Endodermal cell (in vitro differentiated cells): ENCODE results near the gene ASIC4. TPM values are rescaled to one million over a fixed set of nuclear protein-coding genes. Genes with fewer than 3 reads are reported as not detected.

Experiments used
- DNase-seq: peaks from one replicate; pipeline ENCODE4 v3.0.0-alpha.2; 2017
- H3K27ac ChIP-seq: 2 replicates; pipeline ENCODE4 v1.5.1; 2013; ENCODE audit warnings: mild to moderate bottlenecking, low read depth, low read length, moderate library complexity
- H3K27me3 ChIP-seq: 2 replicates; pipeline ENCODE4 v1.6.1; 2013; ENCODE audit warnings: mild to moderate bottlenecking, low read length, moderate library complexity; ENCODE audit not compliant: insufficient read depth, control insufficient read depth, poor library complexity, severe bottlenecking
- H3K36me3 ChIP-seq: 2 replicates; pipeline ENCODE4 v1.7.0; 2013; ENCODE audit warnings: mild to moderate bottlenecking, low read length, moderate library complexity; ENCODE audit not compliant: control insufficient read depth, insufficient read depth
- H3K4me1 ChIP-seq: one replicate; pipeline ENCODE4 v1.7.0; 2013; ENCODE audit warnings: low read length; ENCODE audit not compliant: control insufficient read depth, insufficient read depth
- H3K4me3 ChIP-seq: 2 replicates; pipeline ENCODE4 v1.5.1; 2013; ENCODE audit warnings: mild to moderate bottlenecking, low read length, moderate library complexity
- H3K9ac ChIP-seq: 2 replicates; pipeline ENCODE4 v1.6.1; 2013; ENCODE audit warnings: mild to moderate bottlenecking, low read length, moderate library complexity; ENCODE audit not compliant: poor library complexity, severe bottlenecking; ENCODE audit errors: extremely low read depth
- H3K9me3 ChIP-seq: 2 replicates; pipeline ENCODE4 v1.6.1; 2013; ENCODE audit warnings: mild to moderate bottlenecking, low read length, moderate library complexity; ENCODE audit not compliant: control insufficient read depth
- H3K27ac Mint-ChIP-seq: 2 replicates; pipeline ENCODE4 v1.8.0; 2020; ENCODE audit warnings: mixed read lengths
- H3K27me3 Mint-ChIP-seq: 2 replicates; pipeline ENCODE4 v1.8.0; 2021; ENCODE audit warnings: mild to moderate bottlenecking, mixed read lengths; ENCODE audit not compliant: insufficient read depth
- H3K36me3 Mint-ChIP-seq: 2 replicates; pipeline ENCODE4 v1.8.0; 2020; ENCODE audit warnings: low read depth, mixed read lengths
- H3K4me1 Mint-ChIP-seq: 2 replicates; pipeline ENCODE4 v1.8.0; 2020; ENCODE audit warnings: mixed read lengths
- H3K4me3 Mint-ChIP-seq: 2 replicates; pipeline ENCODE4 v1.8.0; 2020; ENCODE audit warnings: mild to moderate bottlenecking, moderate library complexity, mixed read lengths
- H3K9me3 Mint-ChIP-seq: 2 replicates; pipeline ENCODE4 v1.8.0; 2020; ENCODE audit warnings: mild to moderate bottlenecking, mixed read lengths
- WGBS, 2 experiments: methylation state at CpG; one replicate each; pipeline versions ENCODE4 v1.1.5 to v1.1.7; 2013; ENCODE audit warnings: missing lambda C conversion rate in 2 of 2, mixed read lengths in 1 of 2; ENCODE audit not compliant: insufficient coverage in 1 of 2, insufficient read length in 1 of 2; 5-methylcytosine and 5-hydroxymethylcytosine counted together
- total RNA-seq, 2 donors: library from RNA; stranded (reverse); fragmentation: NEBNext Ultra II Directional in 1 of 2; extraction: Animal tissue kit (Norgen Biotek cat#: 25700) in 1 of 2; gene quantifications; 2 replicates in 1 of 2; 3 replicates in 1 of 2; pipeline ENCODE4 v1.2.1, GENCODE V29; 2021
- TF ChIP-seq, protein P1 (sequence below): fragments of 200-600 bp; sonication (generic); conservative IDR thresholded peaks from 2 replicates; pipeline ENCODE4 v1.5.0; 2021; ENCODE audit warnings: antibody characterized with exemption, mild to moderate bottlenecking

ASIC4 gene
- total RNA-seq, 2 donors from 2014 or later = 0.29 to 1.00 TPM

DNA sequence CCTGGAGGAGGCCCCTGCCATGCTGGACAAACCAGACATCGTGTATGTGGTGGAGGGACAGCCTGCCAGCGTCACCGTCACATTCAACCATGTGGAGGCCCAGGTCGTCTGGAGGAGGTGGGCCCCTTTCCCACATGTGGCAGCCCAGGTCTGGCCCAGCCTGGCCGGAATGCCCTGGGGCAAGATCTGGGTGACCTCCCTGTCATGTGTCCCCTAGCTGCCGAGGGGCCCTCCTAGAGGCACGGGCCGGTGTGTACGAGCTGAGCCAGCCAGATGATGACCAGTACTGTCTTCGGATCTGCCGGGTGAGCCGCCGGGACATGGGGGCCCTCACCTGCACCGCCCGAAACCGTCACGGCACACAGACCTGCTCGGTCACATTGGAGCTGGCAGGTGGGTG lies 40.8 kb upstream of the ASIC4 start:
- Histone ChIP-seq H3K9me3 (no peaks in the 10 kb centered on the region), H3K9ac (no peak overlapping the region), H3K36me3 (no peaks in the 10 kb centered on the region), H3K4me1 (no peaks in the 10 kb centered on the region), H3K4me3 (no peak overlapping the region), H3K27me3 (no peaks in the 10 kb centered on the region), H3K27ac (no peak overlapping the region)
- no peak for DNase-seq
- TF ChIP-seq, protein P1, sequence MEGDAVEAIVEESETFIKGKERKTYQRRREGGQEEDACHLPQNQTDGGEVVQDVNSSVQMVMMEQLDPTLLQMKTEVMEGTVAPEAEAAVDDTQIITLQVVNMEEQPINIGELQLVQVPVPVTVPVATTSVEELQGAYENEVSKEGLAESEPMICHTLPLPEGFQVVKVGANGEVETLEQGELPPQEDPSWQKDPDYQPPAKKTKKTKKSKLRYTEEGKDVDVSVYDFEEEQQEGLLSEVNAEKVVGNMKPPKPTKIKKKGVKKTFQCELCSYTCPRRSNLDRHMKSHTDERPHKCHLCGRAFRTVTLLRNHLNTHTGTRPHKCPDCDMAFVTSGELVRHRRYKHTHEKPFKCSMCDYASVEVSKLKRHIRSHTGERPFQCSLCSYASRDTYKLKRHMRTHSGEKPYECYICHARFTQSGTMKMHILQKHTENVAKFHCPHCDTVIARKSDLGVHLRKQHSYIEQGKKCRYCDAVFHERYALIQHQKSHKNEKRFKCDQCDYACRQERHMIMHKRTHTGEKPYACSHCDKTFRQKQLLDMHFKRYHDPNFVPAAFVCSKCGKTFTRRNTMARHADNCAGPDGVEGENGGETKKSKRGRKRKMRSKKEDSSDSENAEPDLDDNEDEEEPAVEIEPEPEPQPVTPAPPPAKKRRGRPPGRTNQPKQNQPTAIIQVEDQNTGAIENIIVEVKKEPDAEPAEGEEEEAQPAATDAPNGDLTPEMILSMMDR = no peak
- 88 to 94% methylated on average over 10 to 18 of the region's 18 CpGs for WGBS, 2 experiments
- Mint-ChIP-seq H3K4me3 (no peak overlapping the region), H3K9me3 (no peaks in the 10 kb centered on the region), H3K36me3 (no peaks in the 10 kb centered on the region), H3K27me3 (peaks cover 2% of the 10 kb centered on the region), H3K4me1 (peaks cover 11% of the 10 kb centered on the region), H3K27ac (no peak overlapping the region)

DNA sequence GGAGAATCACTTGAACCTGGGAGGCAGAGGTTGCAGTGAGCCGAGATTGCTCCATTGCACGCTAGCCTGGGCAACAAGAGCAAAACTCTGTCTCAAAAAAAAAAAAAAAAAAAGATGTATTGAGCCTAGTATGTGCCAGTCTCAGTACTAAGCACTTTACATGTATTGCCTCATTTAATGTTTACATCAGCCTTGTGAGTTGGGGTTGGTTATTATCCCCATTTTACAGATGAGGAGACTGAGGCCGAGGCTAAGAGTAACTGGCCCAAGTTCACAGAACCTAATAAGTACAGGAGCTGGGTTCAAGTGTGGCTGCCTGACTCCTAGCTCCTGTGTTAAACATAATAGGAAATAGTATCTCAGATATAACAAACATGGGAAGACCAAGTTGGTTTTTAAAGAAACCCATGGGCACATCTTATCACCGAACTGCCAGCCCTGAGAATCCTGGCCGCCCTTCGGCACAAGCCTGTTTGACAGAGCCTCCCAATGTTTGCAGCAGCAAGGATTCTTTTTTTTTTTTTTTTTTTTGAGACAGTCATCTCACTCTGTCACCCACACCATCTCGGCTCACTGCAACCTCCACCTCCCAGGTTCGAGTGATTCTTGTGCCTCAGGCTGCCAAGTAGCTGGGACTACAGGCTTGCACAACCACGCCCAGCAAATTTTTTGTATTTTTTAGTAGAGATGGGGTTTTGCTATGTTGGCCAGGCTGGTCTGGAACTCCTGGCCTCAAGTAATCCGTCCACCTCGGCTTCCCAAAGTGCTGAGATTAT lies 39.8 kb upstream of the ASIC4 start:
- H3K9ac ChIP-seq = no peak overlapping the region
- DNase-seq = no peak
- Mint-ChIP-seq H3K4me3 (no peak overlapping the region), H3K27ac (no peak overlapping the region), H3K27me3 (peaks cover 10% of the 10 kb centered on the region), H3K36me3 (no peaks in the 10 kb centered on the region), H3K4me1 (peaks cover 11% of the 10 kb centered on the region), H3K9me3 (no peaks in the 10 kb centered on the region)
- no peaks in the 10 kb centered on the region for H3K27me3 ChIP-seq
- TF ChIP-seq, protein P1 = no peak
- H3K9me3 ChIP-seq = no peaks in the 10 kb centered on the region
- no peak overlapping the region for H3K4me3 ChIP-seq
- no peaks in the 10 kb centered on the region for H3K36me3 ChIP-seq
- WGBS, 2 experiments = 81 to 85% methylated on average over 7 to 11 of the region's 11 CpGs
- H3K4me1 ChIP-seq = no peaks in the 10 kb centered on the region
- no peak overlapping the region for H3K27ac ChIP-seq

GRCh38 chr2:219475278-219475677 lies 39.0 kb upstream of the ASIC4 start:
- Mint-ChIP-seq H3K27me3 (peaks cover 14% of the 10 kb centered on the region), H3K4me1 (peaks cover 11% of the 10 kb centered on the region), H3K4me3 (no peak overlapping the region), H3K27ac (no peak overlapping the region), H3K9me3 (no peaks in the 10 kb centered on the region), H3K36me3 (no peaks in the 10 kb centered on the region)
- Histone ChIP-seq H3K27me3 (no peaks in the 10 kb centered on the region), H3K9ac (no peak overlapping the region), H3K9me3 (no peaks in the 10 kb centered on the region), H3K36me3 (no peaks in the 10 kb centered on the region), H3K27ac (no peak overlapping the region), H3K4me3 (no peak overlapping the region), H3K4me1 (no peaks in the 10 kb centered on the region)
- TF ChIP-seq, protein P1 = no peak
- WGBS, 2 experiments = 79 to 88% methylated on average over 1 to 6 of the region's 6 CpGs
- DNase-seq = no peak
